GM23248 (cell line): ENCODE measurements around the gene BRD7. TPM values are rescaled to one million over a fixed set of nuclear protein-coding genes. Genes with fewer than 3 reads are reported as not detected.
A peak's percentile ranks its signal among the peaks of the same experiment; 100 is the strongest.

Experiments used
- DNase-seq: peaks from one replicate; pipeline ENCODE4 v3.0.0-alpha.2; 2015
- H2AFZ ChIP-seq: fragments of 200-600 bp; sonication (generic); 2 replicates; pipeline ENCODE4 v1.6.1; 2016; ENCODE audit warnings: antibody characterized with exemption
- H3F3A ChIP-seq: fragments of 200-600 bp; sonication (generic); 2 replicates; pipeline ENCODE4 v1.6.1; 2016; ENCODE audit warnings: mild to moderate bottlenecking, antibody characterized with exemption, mixed run types; ENCODE audit not compliant: insufficient read depth
- H3K27ac ChIP-seq: fragments of 200-600 bp; sonication (generic); 2 replicates; pipeline ENCODE4 v1.5.1; 2016; ENCODE audit warnings: mild to moderate bottlenecking
- H3K27me3 ChIP-seq: fragments of 200-600 bp; sonication (generic); replicated peaks from 2 replicates; pipeline ENCODE4 v1.6.1; 2016; ENCODE audit warnings: mild to moderate bottlenecking; ENCODE audit not compliant: insufficient read depth
- H3K36me3 ChIP-seq: fragments of 200-600 bp; sonication (generic); 2 replicates; pipeline ENCODE4 v1.6.1; 2016; ENCODE audit warnings: low read depth, mild to moderate bottlenecking
- H3K4me1 ChIP-seq: fragments of 200-600 bp; sonication (generic); 2 replicates; pipeline ENCODE4 v1.6.1; 2016; ENCODE audit warnings: mild to moderate bottlenecking; ENCODE audit not compliant: insufficient read depth
- H3K4me2 ChIP-seq: fragments of 200-600 bp; sonication (generic); one replicate; pipeline ENCODE4 v1.6.1; 2016; ENCODE audit warnings: mild to moderate bottlenecking; ENCODE audit not compliant: unreplicated experiment
- H3K4me3 ChIP-seq: fragments of 200-600 bp; sonication (generic); 2 replicates; pipeline ENCODE4 v1.5.1; 2016; ENCODE audit warnings: mild to moderate bottlenecking
- H3K79me2 ChIP-seq: fragments of 200-600 bp; sonication (generic); 2 replicates; pipeline ENCODE4 v1.6.1; 2016; ENCODE audit warnings: mild to moderate bottlenecking; ENCODE audit not compliant: insufficient read depth
- H3K9ac ChIP-seq: fragments of 200-600 bp; sonication (generic); 2 replicates; pipeline ENCODE4 v1.6.1; 2016; ENCODE audit warnings: mild to moderate bottlenecking
- H3K9me2 ChIP-seq: fragments of 200-600 bp; sonication (generic); 2 replicates; pipeline ENCODE4 v1.6.1; 2016; ENCODE audit warnings: mixed run types, mild to moderate bottlenecking, moderate library complexity; ENCODE audit not compliant: insufficient read depth
- H3K9me3 ChIP-seq: fragments of 200-600 bp; sonication (generic); one replicate; pipeline ENCODE4 v1.6.1; 2017; ENCODE audit warnings: low read depth
- H4K20me1 ChIP-seq: fragments of 200-600 bp; sonication (generic); 2 replicates; pipeline ENCODE4 v1.6.0; 2016; ENCODE audit not compliant: insufficient read depth
- EZH2 ChIP-seq: fragments of 200-600 bp; sonication (generic); IDR thresholded peaks from 2 replicates; pipeline ENCODE4 v1.6.1; 2018; ENCODE audit warnings: antibody characterized with exemption, mild to moderate bottlenecking; ENCODE audit not compliant: insufficient read depth, poor library complexity, severe bottlenecking
- EZH2phosphoT487 ChIP-seq: fragments of 200-600 bp; sonication (generic); IDR thresholded peaks from 2 replicates; pipeline ENCODE4 v1.6.1; 2018; ENCODE audit warnings: antibody characterized with exemption, moderate library complexity, mild to moderate bottlenecking, low read depth; ENCODE audit not compliant: insufficient read depth
- WGBS, 2 experiments: methylation state at CpG; one replicate each; pipeline ENCODE4 v1.1.6; 2015 to 2017; ENCODE audit warnings: low lambda C conversion rate in 2 of 2, low coverage in 1 of 2; ENCODE audit errors: missing lambda C conversion rate in 2 of 2; 5-methylcytosine and 5-hydroxymethylcytosine counted together
- in situ Hi-C: fragments of 300-500 bp; cut with MboI; formaldehyde crosslinking; loops from 2 replicates; pipeline ENCODE4 v1.15.0; 2020
- microRNA-seq: library from miRNA; unstranded; fragments of <30 nt; microRNA quantifications from one replicate; pipeline ENCODE4, GENCODE V29; 2016; ENCODE audit warnings: borderline number of aligned reads
- polyA plus RNA-seq: library from polyadenylated mRNA; unstranded; fragments of >200 nt; fragmentation: Nextera tagmentation; extraction: Ambion mirVana; gene quantifications from 2 replicates; pipeline ENCODE4 v1.2.1, GENCODE V29; 2016
- small RNA-seq: library from RNA; depleted of rRNA; stranded (forward); fragments of <200 nt; gene quantifications from one replicate; pipeline ENCODE3, GENCODE V24; 2014; ENCODE audit warnings: low read depth, low replicate concordance
- total RNA-seq: library from RNA; depleted of rRNA; stranded (reverse); fragments of >200 nt; shearing (Covaris generic); gene quantifications from 2 replicates; pipeline ENCODE4 v1.2.3, GENCODE V29; 2014; rRNA removed

BRD7 gene
- total and polyA plus RNA-seq, 2 experiments from 2014 or later: 20.3 to 35.8 TPM

GRCh38 chr16:50267151-50267631 lies 101.6 kb downstream of the BRD7 start:
- Histone ChIP-seq H3F3A (peaks cover 13% of the 10 kb centered on the region), H3K79me2 (peaks cover 80% of the 10 kb centered on the region), H3K4me3 (peak overlapping the region; percentile 67), H3K4me1 (peaks cover 29% of the 10 kb centered on the region), H2AFZ (no peak overlapping the region; the same call in 1 of the 2 replicates), H3K9me2 (no peaks in the 10 kb centered on the region), H3K4me2 (peak overlapping the region; percentile 85), H3K36me3 (no peaks in the 10 kb centered on the region), H3K27me3 (no peaks in the 10 kb centered on the region), H3K9ac (peak overlapping the region; percentile 86), H3K9me3 (no peaks in the 10 kb centered on the region), H4K20me1 (no peaks in the 10 kb centered on the region), H3K27ac (peak overlapping the region; percentile 77)
- TF ChIP-seq EZH2phosphoT487: no peak
- WGBS, 2 experiments: 52 to 66% methylated on average over 5 to 8 of the region's 8 CpGs
- DNase-seq: no peak
- in situ Hi-C loops: no loop called here

- in situ Hi-C loops: no loop called here
- Histone ChIP-seq H3K79me2 (peaks cover 79% of the 10 kb centered on the region), H4K20me1 (no peaks in the 10 kb centered on the region), H3K36me3 (no peaks in the 10 kb centered on the region), H3K27ac (peak within 1 kb of the TSS; percentile 77), H3K4me2 (peak within 1 kb of the TSS; percentile 85), H3K27me3 (no peaks in the 10 kb centered on the region), H3K9me2 (no peaks in the 10 kb centered on the region), H3K9me3 (no peaks in the 10 kb centered on the region), H3F3A (peaks cover 13% of the 10 kb centered on the region), H3K9ac (peak within 1 kb of the TSS; percentile 86), H2AFZ (peak within 1 kb of the TSS; percentile 21), H3K4me3 (peak within 1 kb of the TSS; percentile 67), H3K4me1 (peaks cover 29% of the 10 kb centered on the region)
- DNase-seq: peak; percentile 93
- TF ChIP-seq EZH2phosphoT487 (no peak), EZH2 (no peak)
- WGBS, 2 experiments: 0 to 1% methylated on average over 23 of the region's 25 CpGs
These were observed 102.3 kb downstream of the BRD7 start, which contains the start of gene ADCY7 for GRCh38 chr16:50266337-50267091. Gene ADCY7 (plus strand): TSS chr16:50266551. CDS start chr16:50288180, 21,629 bp downstream.

Small RNAs within 50 kb of the gene (microRNA-seq; reads per million reads assigned to microRNA genes)
- not detected for gene MIR6771

Small RNAs within 50 kb of the gene (small RNA-seq; reads per million reads assigned to genes)
- gene MIR6771: not detected

Other genes with a start within 250 kb of the BRD7 start
- gene TENT4B, start 215.7 kb downstream of the BRD7 start, total RNA-seq: 12.6 and 16.7 TPM in 2 replicates
- 7.4 and 7.8 TPM in 2 replicates for gene TENT4B, start 215.7 kb downstream of the BRD7 start, polyA plus RNA-seq
- gene ADCY7, start 102.4 kb downstream of the BRD7 start, total RNA-seq: 87.4 and 90.5 TPM in 2 replicates
- 31.9 and 32.7 TPM in 2 replicates for gene ADCY7, start 102.4 kb downstream of the BRD7 start, polyA plus RNA-seq
- not detected in 2 replicates for gene NKD1, start 179.4 kb upstream of the BRD7 start, total RNA-seq
- not detected in 2 replicates for gene NKD1, start 179.4 kb upstream of the BRD7 start, polyA plus RNA-seq